ENCODE results near the gene OR4K14.

The OR4K14 gene

GRCh38 chr14:20019257-20019865 is at the start of gene OR4K14:
TSS of gene OR4K14 (minus strand) at chr14:20019307. CDS start at chr14:20015193, 4,114 bp downstream.
- Histone ChIP-seq H3K4me3 (ENCODE audit: low read depth, low read length) (no peak within 1 kb of the TSS), H3K4me1 (ENCODE audit: control insufficient read depth, insufficient read depth, low read length, unreplicated experiment) (no peaks in the 10 kb centered on the region), H3K36me3 (ENCODE audit: insufficient read depth, low read length) (no peaks in the 10 kb centered on the region), H2AFZ (ENCODE audit: low read length, unreplicated experiment) (no peak within 1 kb of the TSS), H3K27ac (ENCODE audit: low read depth, low read length) (no peak within 1 kb of the TSS), H3K79me2 (ENCODE audit: control insufficient read depth, insufficient read depth, low read length, unreplicated experiment) (no peaks in the 10 kb centered on the region), H3K27me3 (ENCODE audit: insufficient read depth, low read length) (no peaks in the 10 kb centered on the region)

- Histone ChIP-seq H3K4me1 (ENCODE audit: control insufficient read depth, insufficient read depth, low read length, unreplicated experiment) (no peaks in the 10 kb centered on the region), H3K27me3 (ENCODE audit: insufficient read depth, low read length) (peaks cover 9% of the 10 kb centered on the region; the same call in 1 of the 2 replicates), H3K36me3 (ENCODE audit: insufficient read depth, low read length) (no peaks in the 10 kb centered on the region), H3K4me3 (ENCODE audit: low read depth, low read length) (no peak within 1 kb of the TSS), H3K79me2 (ENCODE audit: control insufficient read depth, insufficient read depth, low read length, unreplicated experiment) (no peaks in the 10 kb centered on the region), H2AFZ (ENCODE audit: low read length, unreplicated experiment) (no peak within 1 kb of the TSS), H3K27ac (ENCODE audit: low read depth, low read length) (no peak within 1 kb of the TSS)
Measured at GRCh38 chr14:20059745-20060144, 40.6 kb upstream of the OR4K14 start, which contains the start of gene OR4L1. TSS of gene OR4L1 (plus strand) at chr14:20060045. CDS start at chr14:20060045, 0 bp downstream.

- Histone ChIP-seq H3K27me3 (ENCODE audit: insufficient read depth, low read length) (peaks cover 8% of the 10 kb centered on the region), H3K4me1 (ENCODE audit: control insufficient read depth, insufficient read depth, low read length, unreplicated experiment) (no peaks in the 10 kb centered on the region), H3K4me3 (ENCODE audit: low read depth, low read length) (no peak overlapping the region), H3K27ac (ENCODE audit: low read depth, low read length) (no peak overlapping the region), H2AFZ (ENCODE audit: low read length, unreplicated experiment) (no peak overlapping the region), H3K79me2 (ENCODE audit: control insufficient read depth, insufficient read depth, low read length, unreplicated experiment) (no peaks in the 10 kb centered on the region), H3K36me3 (ENCODE audit: insufficient read depth, low read length) (no peaks in the 10 kb centered on the region)
Measured at GRCh38 chr14:20048202-20048601, 29.1 kb upstream of the OR4K14 start.

GRCh38 chr14:20044243-20044642 is 25.1 kb upstream of the OR4K14 start:
- Histone ChIP-seq H3K4me1 (ENCODE audit: control insufficient read depth, insufficient read depth, low read length, unreplicated experiment) (no peaks in the 10 kb centered on the region), H2AFZ (ENCODE audit: low read length, unreplicated experiment) (no peak overlapping the region), H3K4me3 (ENCODE audit: low read depth, low read length) (no peak overlapping the region), H3K79me2 (ENCODE audit: control insufficient read depth, insufficient read depth, low read length, unreplicated experiment) (no peaks in the 10 kb centered on the region), H3K27ac (ENCODE audit: low read depth, low read length) (no peak overlapping the region), H3K36me3 (ENCODE audit: insufficient read depth, low read length) (no peaks in the 10 kb centered on the region), H3K27me3 (ENCODE audit: insufficient read depth, low read length) (no peaks in the 10 kb centered on the region)

GRCh38 chr14:20035938-20036337 is 16.8 kb upstream of the OR4K14 start, which contains the start of gene OR4K13:
TSS of gene OR4K13 (minus strand) at chr14:20036038. CDS start at chr14:20034758, 1,280 bp downstream.
- Histone ChIP-seq H3K4me3 (ENCODE audit: low read depth, low read length) (no peak within 1 kb of the TSS), H3K27ac (ENCODE audit: low read depth, low read length) (no peak within 1 kb of the TSS), H3K36me3 (ENCODE audit: insufficient read depth, low read length) (no peaks in the 10 kb centered on the region), H3K27me3 (ENCODE audit: insufficient read depth, low read length) (peaks cover 4% of the 10 kb centered on the region; the same call in 1 of the 2 replicates), H3K4me1 (ENCODE audit: control insufficient read depth, insufficient read depth, low read length, unreplicated experiment) (no peaks in the 10 kb centered on the region), H3K79me2 (ENCODE audit: control insufficient read depth, insufficient read depth, low read length, unreplicated experiment) (no peaks in the 10 kb centered on the region), H2AFZ (ENCODE audit: low read length, unreplicated experiment) (no peak within 1 kb of the TSS)

GRCh38 chr14:20035449-20035848 is 16.3 kb upstream of the OR4K14 start:
- no peaks in the 10 kb centered on the region for H3K79me2 ChIP-seq (ENCODE audit: control insufficient read depth, insufficient read depth, low read length, unreplicated experiment)
- H3K4me3 ChIP-seq (ENCODE audit: low read depth, low read length), result no peak overlapping the region
- no peak overlapping the region for H2AFZ ChIP-seq (ENCODE audit: low read length, unreplicated experiment)
- no peak overlapping the region for H3K27ac ChIP-seq (ENCODE audit: low read depth, low read length)
- H3K4me1 ChIP-seq (ENCODE audit: control insufficient read depth, insufficient read depth, low read length, unreplicated experiment), result no peaks in the 10 kb centered on the region
- H3K36me3 ChIP-seq (ENCODE audit: insufficient read depth, low read length), result no peaks in the 10 kb centered on the region
- H3K27me3 ChIP-seq (ENCODE audit: insufficient read depth, low read length), result peaks cover 4% of the 10 kb centered on the region; the same call in 1 of the 2 replicates

- no peak overlapping the region for H3K27ac ChIP-seq (ENCODE audit: low read depth, low read length)
- no peaks in the 10 kb centered on the region for H3K36me3 ChIP-seq (ENCODE audit: insufficient read depth, low read length)
- H2AFZ ChIP-seq (ENCODE audit: low read length, unreplicated experiment), result no peak overlapping the region
- no peak overlapping the region for H3K4me3 ChIP-seq (ENCODE audit: low read depth, low read length)
- H3K27me3 ChIP-seq (ENCODE audit: insufficient read depth, low read length), result peaks cover 4% of the 10 kb centered on the region; the same call in 1 of the 2 replicates
- H3K4me1 ChIP-seq (ENCODE audit: control insufficient read depth, insufficient read depth, low read length, unreplicated experiment), result no peaks in the 10 kb centered on the region
- no peaks in the 10 kb centered on the region for H3K79me2 ChIP-seq (ENCODE audit: control insufficient read depth, insufficient read depth, low read length, unreplicated experiment)
Measured at GRCh38 chr14:20031058-20031457, 12.0 kb upstream of the OR4K14 start.

- Histone ChIP-seq H3K79me2 (ENCODE audit: control insufficient read depth, insufficient read depth, low read length, unreplicated experiment) (no peaks in the 10 kb centered on the region), H3K4me3 (ENCODE audit: low read depth, low read length) (no peak overlapping the region), H3K36me3 (ENCODE audit: insufficient read depth, low read length) (no peaks in the 10 kb centered on the region), H3K4me1 (ENCODE audit: control insufficient read depth, insufficient read depth, low read length, unreplicated experiment) (no peaks in the 10 kb centered on the region), H3K27ac (ENCODE audit: low read depth, low read length) (no peak overlapping the region), H2AFZ (ENCODE audit: low read length, unreplicated experiment) (no peak overlapping the region), H3K27me3 (ENCODE audit: insufficient read depth, low read length) (no peaks in the 10 kb centered on the region)
Measured at GRCh38 chr14:20008156-20008555, 11.0 kb downstream of the OR4K14 start.

DNA sequence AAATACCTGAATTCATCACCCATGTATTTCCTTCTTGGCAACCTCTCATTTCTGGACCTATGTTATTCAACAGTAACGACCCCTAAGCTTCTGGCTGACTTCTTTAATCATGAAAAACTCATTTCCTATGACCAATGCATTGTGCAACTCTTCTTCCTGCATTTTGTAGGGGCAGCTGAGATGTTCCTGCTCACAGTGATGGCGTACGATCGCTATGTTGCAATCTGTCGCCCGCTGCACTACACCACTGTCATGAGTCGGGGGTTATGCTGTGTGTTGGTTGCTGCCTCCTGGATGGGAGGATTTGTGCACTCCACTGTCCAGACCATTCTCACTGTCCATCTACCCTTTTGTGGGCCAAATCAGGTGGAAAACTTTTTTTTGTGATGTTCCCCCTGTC is 16.8 kb downstream of the OR4K14 start:
- Histone ChIP-seq H3K27me3 (ENCODE audit: insufficient read depth, low read length) (no peaks in the 10 kb centered on the region), H3K4me1 (ENCODE audit: control insufficient read depth, insufficient read depth, low read length, unreplicated experiment) (no peaks in the 10 kb centered on the region), H3K79me2 (ENCODE audit: control insufficient read depth, insufficient read depth, low read length, unreplicated experiment) (no peaks in the 10 kb centered on the region), H3K4me3 (ENCODE audit: low read depth, low read length) (no peak overlapping the region), H3K27ac (ENCODE audit: low read depth, low read length) (no peak overlapping the region), H3K36me3 (ENCODE audit: insufficient read depth, low read length) (no peaks in the 10 kb centered on the region), H2AFZ (ENCODE audit: low read length, unreplicated experiment) (no peak overlapping the region)

DNA sequence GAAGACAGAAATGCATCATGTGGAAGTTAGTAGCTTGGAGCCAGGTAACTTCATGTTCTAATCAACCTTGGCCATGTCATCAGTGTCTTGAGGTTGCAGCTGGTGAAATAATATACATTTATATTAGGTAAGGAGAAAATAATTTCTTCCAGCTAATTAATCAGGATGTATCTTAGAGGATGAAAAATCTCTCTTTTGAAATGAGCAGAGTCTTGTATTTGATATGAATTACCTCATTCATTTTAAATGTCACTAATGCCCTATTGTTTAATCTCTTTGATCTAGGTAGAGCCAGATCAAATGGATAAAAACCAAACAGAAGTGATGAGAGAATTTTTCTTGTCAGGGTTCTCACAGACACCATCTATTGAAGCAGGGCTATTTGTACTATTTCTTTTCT is 17.2 kb downstream of the OR4K14 start, which contains the start of gene OR4Q2:
Gene OR4Q2 (plus strand): TSS at position 301 of the 400 bp plus-strand sequence.
- no peaks in the 10 kb centered on the region for H3K79me2 ChIP-seq (ENCODE audit: control insufficient read depth, insufficient read depth, low read length, unreplicated experiment)

GRCh38 chr14:19993438-19993837 is 25.7 kb downstream of the OR4K14 start:
- Histone ChIP-seq H3K36me3 (ENCODE audit: insufficient read depth, low read length) (no peaks in the 10 kb centered on the region), H3K27ac (ENCODE audit: low read depth, low read length) (no peak overlapping the region), H2AFZ (ENCODE audit: low read length, unreplicated experiment) (no peak overlapping the region), H3K79me2 (ENCODE audit: control insufficient read depth, insufficient read depth, low read length, unreplicated experiment) (no peaks in the 10 kb centered on the region), H3K4me1 (ENCODE audit: control insufficient read depth, insufficient read depth, low read length, unreplicated experiment) (no peaks in the 10 kb centered on the region), H3K4me3 (ENCODE audit: low read depth, low read length) (no peak overlapping the region), H3K27me3 (ENCODE audit: insufficient read depth, low read length) (no peaks in the 10 kb centered on the region)

More for the DNA sequence above, 17.2 kb downstream of the OR4K14 start, which contains the start of gene OR4Q2:
- H2AFZ ChIP-seq (ENCODE audit: low read length, unreplicated experiment), result no peak within 1 kb of the TSS
- no peaks in the 10 kb centered on the region for H3K27me3 ChIP-seq (ENCODE audit: insufficient read depth, low read length)
- H3K27ac ChIP-seq (ENCODE audit: low read depth, low read length), result no peak within 1 kb of the TSS
- no peaks in the 10 kb centered on the region for H3K36me3 ChIP-seq (ENCODE audit: insufficient read depth, low read length)
- no peaks in the 10 kb centered on the region for H3K4me1 ChIP-seq (ENCODE audit: control insufficient read depth, insufficient read depth, low read length, unreplicated experiment)
- H3K4me3 ChIP-seq (ENCODE audit: low read depth, low read length), result no peak within 1 kb of the TSS

All from ACC112 (cell line).